WTC11 (cell line): ENCODE results near the gene RGS19.

ENCODE experiments used
- CBFB ChIP-seq: sonication (generic); formaldehyde crosslinking; IDR thresholded peaks from 2 replicates; pipeline ENCODE4 v1.8.1; 2022; ENCODE audit warnings: mild to moderate bottlenecking, low read depth, missing genetic modification reagents
- E2F5 ChIP-seq: sonication (generic); formaldehyde crosslinking; IDR thresholded peaks from 2 replicates; pipeline ENCODE4 v1.8.1; 2022; ENCODE audit warnings: mild to moderate bottlenecking, moderate library complexity, missing genetic modification reagents
- FOXK1 ChIP-seq: sonication (generic); formaldehyde crosslinking; IDR thresholded peaks from 2 replicates; pipeline ENCODE4 v1.8.0; 2022; ENCODE audit warnings: mild to moderate bottlenecking, moderate library complexity, missing genetic modification reagents
- NFATC4 ChIP-seq: fragments of 250-450 bp; sonication (Bioruptor Pico); IDR thresholded peaks from 2 replicates; pipeline ENCODE4 v1.9.0; 2021; ENCODE audit warnings: mild to moderate bottlenecking
- NR1H2 ChIP-seq: sonication (generic); formaldehyde crosslinking; IDR thresholded peaks from 2 replicates; pipeline ENCODE4 v1.9.0; 2021; ENCODE audit warnings: mild to moderate bottlenecking, moderate library complexity, missing genetic modification reagents
- RELA ChIP-seq: sonication (generic); formaldehyde crosslinking; IDR thresholded peaks from 2 replicates; pipeline ENCODE4 v1.8.1; 2022; ENCODE audit warnings: missing genetic modification reagents, mild to moderate bottlenecking, borderline replicate concordance
- SP1 ChIP-seq: sonication (generic); formaldehyde crosslinking; conservative IDR thresholded peaks from 2 replicates; pipeline ENCODE4 v1.8.1; 2022; ENCODE audit warnings: missing genetic modification reagents
- TEAD4 ChIP-seq: sonication (generic); formaldehyde crosslinking; IDR thresholded peaks from 2 replicates; pipeline ENCODE4 v1.8.0; 2022; ENCODE audit warnings: mild to moderate bottlenecking, missing genetic modification reagents
- ZNF232 ChIP-seq: sonication (generic); formaldehyde crosslinking; IDR thresholded peaks from 2 replicates; pipeline ENCODE4 v1.8.0; 2022; ENCODE audit warnings: mild to moderate bottlenecking, missing genetic modification reagents
- ZNF263 ChIP-seq: sonication (generic); formaldehyde crosslinking; IDR thresholded peaks from 2 replicates; pipeline ENCODE4 v1.8.1; 2022; ENCODE audit warnings: low read depth, mild to moderate bottlenecking, moderate library complexity, missing genetic modification reagents
- ZNF317 ChIP-seq: sonication (generic); formaldehyde crosslinking; IDR thresholded peaks from 2 replicates; pipeline ENCODE4 v1.8.1; 2023; ENCODE audit warnings: low read depth, mild to moderate bottlenecking, moderate library complexity, missing genetic modification reagents, borderline replicate concordance
- ZNF671 ChIP-seq: fragments of 250-450 bp; sonication (Bioruptor Pico); IDR thresholded peaks from 2 replicates; pipeline ENCODE4 v1.8.0; 2021; ENCODE audit warnings: mild to moderate bottlenecking
- TF ChIP-seq, protein P1 (sequence below): fragments of 200-600 bp; IDR thresholded peaks from 2 replicates; pipeline ENCODE4 v1.8.0; 2022; ENCODE audit warnings: antibody characterized with exemption
- TF ChIP-seq, protein P2 (sequence below): sonication (generic); formaldehyde crosslinking; IDR thresholded peaks from 2 replicates; pipeline ENCODE4 v1.8.0; 2022; ENCODE audit warnings: mild to moderate bottlenecking, missing genetic modification reagents

- TF ChIP-seq RELA (CRISPR knock-in tag) (no peak), ZNF263 (CRISPR knock-in tag) (no peak), ZNF232 (no peak), SP1 (CRISPR knock-in tag) (no peak), NR1H2 (CRISPR knock-in tag) (no peak), TEAD4 (CRISPR knock-in tag) (no peak), E2F5 (CRISPR knock-in tag) (no peak), ZNF317 (CRISPR knock-in tag) (no peak), CBFB (CRISPR knock-in tag) (no peak), NFATC4 (CRISPR knock-in tag) (no peak), FOXK1 (CRISPR knock-in tag) (no peak), ZNF671 (CRISPR knock-in tag) (no peak)
- TF ChIP-seq, protein P1, sequence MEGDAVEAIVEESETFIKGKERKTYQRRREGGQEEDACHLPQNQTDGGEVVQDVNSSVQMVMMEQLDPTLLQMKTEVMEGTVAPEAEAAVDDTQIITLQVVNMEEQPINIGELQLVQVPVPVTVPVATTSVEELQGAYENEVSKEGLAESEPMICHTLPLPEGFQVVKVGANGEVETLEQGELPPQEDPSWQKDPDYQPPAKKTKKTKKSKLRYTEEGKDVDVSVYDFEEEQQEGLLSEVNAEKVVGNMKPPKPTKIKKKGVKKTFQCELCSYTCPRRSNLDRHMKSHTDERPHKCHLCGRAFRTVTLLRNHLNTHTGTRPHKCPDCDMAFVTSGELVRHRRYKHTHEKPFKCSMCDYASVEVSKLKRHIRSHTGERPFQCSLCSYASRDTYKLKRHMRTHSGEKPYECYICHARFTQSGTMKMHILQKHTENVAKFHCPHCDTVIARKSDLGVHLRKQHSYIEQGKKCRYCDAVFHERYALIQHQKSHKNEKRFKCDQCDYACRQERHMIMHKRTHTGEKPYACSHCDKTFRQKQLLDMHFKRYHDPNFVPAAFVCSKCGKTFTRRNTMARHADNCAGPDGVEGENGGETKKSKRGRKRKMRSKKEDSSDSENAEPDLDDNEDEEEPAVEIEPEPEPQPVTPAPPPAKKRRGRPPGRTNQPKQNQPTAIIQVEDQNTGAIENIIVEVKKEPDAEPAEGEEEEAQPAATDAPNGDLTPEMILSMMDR, result no peak
- TF ChIP-seq, protein P2, sequence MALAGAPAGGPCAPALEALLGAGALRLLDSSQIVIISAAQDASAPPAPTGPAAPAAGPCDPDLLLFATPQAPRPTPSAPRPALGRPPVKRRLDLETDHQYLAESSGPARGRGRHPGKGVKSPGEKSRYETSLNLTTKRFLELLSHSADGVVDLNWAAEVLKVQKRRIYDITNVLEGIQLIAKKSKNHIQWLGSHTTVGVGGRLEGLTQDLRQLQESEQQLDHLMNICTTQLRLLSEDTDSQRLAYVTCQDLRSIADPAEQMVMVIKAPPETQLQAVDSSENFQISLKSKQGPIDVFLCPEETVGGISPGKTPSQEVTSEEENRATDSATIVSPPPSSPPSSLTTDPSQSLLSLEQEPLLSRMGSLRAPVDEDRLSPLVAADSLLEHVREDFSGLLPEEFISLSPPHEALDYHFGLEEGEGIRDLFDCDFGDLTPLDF (CRISPR knock-in tag), result no peak
Measured at GRCh38 chr20:64102647-64103354, 23.5 kb upstream of the RGS19 start.
